ENCODE data around the gene SLC44A1. TPM values are rescaled to one million over a fixed set of nuclear protein-coding genes. Genes with fewer than 3 reads are reported as not detected.

The SLC44A1 gene
- total RNA-seq, 1 donor from 2014 or later: 69.7 TPM

GRCh38 chr9:105455836-105456475, 211.5 kb downstream of the SLC44A1 start:
- DNase-seq (ENCODE audit: low spot score): no peak
- Mint-ChIP-seq H3K4me1 (ENCODE audit: unreplicated experiment) (peaks cover 15% of the 10 kb centered on the region), H3K4me3 (ENCODE audit: unreplicated experiment) (no peak overlapping the region), H3K9me3 (ENCODE audit: unreplicated experiment) (no peaks in the 10 kb centered on the region), H3K36me3 (ENCODE audit: low read depth, unreplicated experiment) (peaks cover 11% of the 10 kb centered on the region), H3K27me3 (ENCODE audit: unreplicated experiment) (peaks cover 2% of the 10 kb centered on the region), H3K27ac (ENCODE audit: unreplicated experiment) (no peak overlapping the region)
- TF ChIP-seq CTCF (IDR thresholded peaks at IDR 0.05; ENCODE audit: unreplicated experiment): no peak

- Mint-ChIP-seq H3K27ac (ENCODE audit: unreplicated experiment) (no peak overlapping the region), H3K9me3 (ENCODE audit: unreplicated experiment) (no peaks in the 10 kb centered on the region)
- DNase-seq (ENCODE audit: low spot score): no peak
Observed at GRCh38 chr9:105457560-105458294, 213.3 kb downstream of the SLC44A1 start.

GRCh38 chr9:105458404-105458803, 214.0 kb downstream of the SLC44A1 start:
- H3K36me3 Mint-ChIP-seq (ENCODE audit: low read depth, unreplicated experiment): peaks cover 11% of the 10 kb centered on the region
- DNase-seq (ENCODE audit: low spot score): no peak
- peaks cover under 1% of the 10 kb centered on the region for H3K27me3 Mint-ChIP-seq (ENCODE audit: unreplicated experiment)
- H3K4me3 Mint-ChIP-seq (ENCODE audit: unreplicated experiment): no peak overlapping the region
- TF ChIP-seq CTCF (IDR thresholded peaks at IDR 0.05; ENCODE audit: unreplicated experiment): no peak
- H3K4me1 Mint-ChIP-seq (ENCODE audit: unreplicated experiment): no peaks in the 10 kb centered on the region
- H3K9me3 Mint-ChIP-seq (ENCODE audit: unreplicated experiment): no peaks in the 10 kb centered on the region
- no peak overlapping the region for H3K27ac Mint-ChIP-seq (ENCODE audit: unreplicated experiment)

More at GRCh38 chr9:105457560-105458294, 213.3 kb downstream of the SLC44A1 start:
- no peak for TF ChIP-seq CTCF (IDR thresholded peaks at IDR 0.05; ENCODE audit: unreplicated experiment)
- Mint-ChIP-seq H3K36me3 (ENCODE audit: low read depth, unreplicated experiment) (peaks cover 11% of the 10 kb centered on the region), H3K4me1 (ENCODE audit: unreplicated experiment) (peaks cover under 1% of the 10 kb centered on the region), H3K4me3 (ENCODE audit: unreplicated experiment) (no peak overlapping the region), H3K27me3 (ENCODE audit: unreplicated experiment) (peaks cover 2% of the 10 kb centered on the region)

- no peaks in the 10 kb centered on the region for H3K9me3 Mint-ChIP-seq (ENCODE audit: unreplicated experiment)
- TF ChIP-seq CTCF (IDR thresholded peaks at IDR 0.05; ENCODE audit: unreplicated experiment): no peak
- H3K4me1 Mint-ChIP-seq (ENCODE audit: unreplicated experiment): no peaks in the 10 kb centered on the region
- no peaks in the 10 kb centered on the region for H3K27me3 Mint-ChIP-seq (ENCODE audit: unreplicated experiment)
- H3K4me3 Mint-ChIP-seq (ENCODE audit: unreplicated experiment): no peak overlapping the region
- DNase-seq (ENCODE audit: low spot score): no peak
- no peak overlapping the region for H3K27ac Mint-ChIP-seq (ENCODE audit: unreplicated experiment)
- peaks cover 11% of the 10 kb centered on the region for H3K36me3 Mint-ChIP-seq (ENCODE audit: low read depth, unreplicated experiment)
Observed at GRCh38 chr9:105459336-105459735, 214.9 kb downstream of the SLC44A1 start.

GRCh38 chr9:105466898-105467455, 222.5 kb downstream of the SLC44A1 start:
- Mint-ChIP-seq H3K4me1 (ENCODE audit: unreplicated experiment) (no peaks in the 10 kb centered on the region), H3K27me3 (ENCODE audit: unreplicated experiment) (no peaks in the 10 kb centered on the region), H3K9me3 (ENCODE audit: unreplicated experiment) (no peaks in the 10 kb centered on the region), H3K36me3 (ENCODE audit: low read depth, unreplicated experiment) (peaks cover 28% of the 10 kb centered on the region), H3K27ac (ENCODE audit: unreplicated experiment) (no peak overlapping the region), H3K4me3 (ENCODE audit: unreplicated experiment) (no peak overlapping the region)
- no peak for DNase-seq (ENCODE audit: low spot score)
- no peak for TF ChIP-seq CTCF (IDR thresholded peaks at IDR 0.05; ENCODE audit: unreplicated experiment)

Measured in endothelial cell (in vitro differentiated cells).